ENCODE data around the gene ZBTB46. TPM values are rescaled to one million over a fixed set of nuclear protein-coding genes. Genes with fewer than 3 reads are reported as not detected.

ZBTB46 gene
- total RNA-seq, 1 experiment from 2014 or later = 27.1 TPM

GRCh38 chr20:63828545-63828944, 2.5 kb downstream of the ZBTB46 start:
- Histone ChIP-seq H3T11ph (ENCODE audit: low read length) (no peak overlapping the region), H4K8ac (replicated peaks; ENCODE audit: insufficient read length, low read depth, low read length) (no peak overlapping the region), H3K18ac (ENCODE audit: insufficient read length, low read depth, low read length) (no peak overlapping the region), H3K79me1 (ENCODE audit: insufficient read depth, low read depth, low read length, poor library complexity, severe bottlenecking) (peaks cover 4% of the 10 kb centered on the region), H3K23me2 (ENCODE audit: insufficient read length, low read depth, low read length, poor library complexity, severe bottlenecking) (peaks cover 8% of the 10 kb centered on the region), H3K4me2 (ENCODE audit: insufficient read depth, insufficient read length, low read length) (no peak overlapping the region), H3K4me1 (ENCODE audit: insufficient read depth, low read length) (peaks cover 4% of the 10 kb centered on the region; the same call in 1 of the 2 replicates), H4K5ac (ENCODE audit: insufficient read length, low read depth, low read length) (no peak overlapping the region), H3K27ac (ENCODE audit: insufficient read length, low read depth, low read length) (no peak overlapping the region), H2BK12ac (ENCODE audit: insufficient read length, low read depth, low read length) (no peak overlapping the region), H2BK15ac (ENCODE audit: low read depth, low read length) (no peak overlapping the region), H3K9me3 (ENCODE audit: control insufficient read depth, low read depth, low read length) (no peaks in the 10 kb centered on the region), H3K79me2 (ENCODE audit: insufficient read depth, low read length) (peaks cover 11% of the 10 kb centered on the region; the same call in 1 of the 2 replicates), H3K23ac (ENCODE audit: insufficient read length, low read depth, low read length) (no peak overlapping the region), H2AK5ac (ENCODE audit: insufficient read length, low read length) (no peak overlapping the region), H2AFZ (ENCODE audit: low read length) (no peak overlapping the region), H4K91ac (ENCODE audit: insufficient read length, low read depth, low read length) (no peak overlapping the region), H3K4ac (ENCODE audit: low read depth, low read length) (no peak overlapping the region), H2BK5ac (ENCODE audit: insufficient read length, low read length) (no peak overlapping the region), H4K20me1 (ENCODE audit: control insufficient read depth, insufficient read depth, insufficient read length) (no peaks in the 10 kb centered on the region), H3K56ac (ENCODE audit: insufficient read length, low read depth, low read length) (no peak overlapping the region), H3K27me3 (ENCODE audit: insufficient read depth, low read length) (peaks cover 4% of the 10 kb centered on the region; the same call in 1 of the 2 replicates), H2BK20ac (ENCODE audit: low read depth, low read length, poor library complexity, severe bottlenecking) (no peak overlapping the region), H2BK120ac (ENCODE audit: low read depth, low read length, poor library complexity, severe bottlenecking) (no peak overlapping the region), H3K9ac (ENCODE audit: extremely low read depth, insufficient read length, low read length) (no peak overlapping the region), H3K14ac (ENCODE audit: insufficient read depth, low read length) (no peak overlapping the region)
- H3K9me3 Mint-ChIP-seq = no peaks in the 10 kb centered on the region; a peak in 2 of 5 replicates
- DNase-seq = no peak
- no CpG with 5 or more reads among the region's 14 CpGs for WGBS (ENCODE audit: extremely low coverage, insufficient read length, low lambda C conversion rate)
- TF ChIP-seq CTCF (conservative IDR thresholded peaks at IDR 0.05) = no peak
- H3K4me1 Mint-ChIP-seq = peaks cover 29 to 35% of the 10 kb centered on the region in 2 experiments
- H3K27me3 Mint-ChIP-seq (ENCODE audit: low read depth) = peaks cover 30% of the 10 kb centered on the region
- peak overlapping the region; percentile 84 to 87; a peak in 3 of 5 replicates for H3K4me3 Mint-ChIP-seq
- H3K27ac Mint-ChIP-seq = no peak overlapping the region
- peaks cover 0 to 4% (median 3%) of the 10 kb centered on the region in 3 experiments; a peak in 5 of 7 replicates for H3K36me3 Mint-ChIP-seq (ENCODE audit: insufficient read depth in 1 of 3, low read depth in 3 of 3)
